ENCODE data around the gene NR5A2. TPM values are rescaled to one million over a fixed set of nuclear protein-coding genes. Genes with fewer than 3 reads are reported as not detected.

The NR5A2 gene
- polyA plus RNA-seq, 4 donors: 14.1 to 58.0 (median 18.8) TPM

- Histone ChIP-seq H3K4me1 (ENCODE audit: control insufficient read depth in 3 of 3, insufficient read depth in 2 of 3, low read depth in 1 of 3, low read length in 2 of 3) (peaks cover 0 to 10% (median 4%) of the 10 kb centered on the region in 3 donors), H3K27ac (ENCODE audit: low read depth in 1 of 3, low read length in 2 of 3) (peak overlapping the region in 1 of 3 donors; percentile 9), H3K36me3 (ENCODE audit: control insufficient read depth in 3 of 3, insufficient read depth in 2 of 3, low read depth in 1 of 3, low read length in 3 of 3) (peaks cover 0 to 13% (median 4%) of the 10 kb centered on the region in 3 donors), H3K27me3 (ENCODE audit: control insufficient read depth in 3 of 3, insufficient read depth in 3 of 3, low read length in 3 of 3) (no peaks in the 10 kb centered on the region), H3K4me3 (ENCODE audit: low read depth in 1 of 3, low read length in 3 of 3) (no peak overlapping the region), H3K9me3 (ENCODE audit: control insufficient read depth in 2 of 2, insufficient read depth in 1 of 2, low read depth in 1 of 2, low read length in 1 of 2) (no peaks in the 10 kb centered on the region)
- DNase-seq (peak; percentile 31 to 56), FAIRE-seq (no peak)
Observed at GRCh38 chr1:200154069-200154767, 126.7 kb downstream of the NR5A2 start.

- Histone ChIP-seq H3K27me3 (ENCODE audit: control insufficient read depth in 3 of 3, insufficient read depth in 3 of 3, low read length in 3 of 3) (no peaks in the 10 kb centered on the region), H3K36me3 (ENCODE audit: control insufficient read depth in 3 of 3, insufficient read depth in 2 of 3, low read depth in 1 of 3, low read length in 3 of 3) (peaks cover 0 to 15% (median 2%) of the 10 kb centered on the region in 3 donors), H3K9me3 (ENCODE audit: control insufficient read depth in 2 of 2, insufficient read depth in 1 of 2, low read depth in 1 of 2, low read length in 1 of 2) (no peaks in the 10 kb centered on the region), H3K4me1 (ENCODE audit: control insufficient read depth in 3 of 3, insufficient read depth in 2 of 3, low read depth in 1 of 3, low read length in 2 of 3) (peaks cover 0 to 15% (median 3%) of the 10 kb centered on the region in 3 donors), H3K4me3 (ENCODE audit: low read depth in 1 of 3, low read length in 3 of 3) (no peak overlapping the region), H3K27ac (ENCODE audit: low read depth in 1 of 3, low read length in 2 of 3) (no peak overlapping the region)
- DNase-seq (no peak), FAIRE-seq (no peak)
Observed at GRCh38 chr1:200157715-200158114, 130.2 kb downstream of the NR5A2 start.

GRCh38 chr1:200161801-200162200, 134.3 kb downstream of the NR5A2 start:
- DNase-seq (peak; percentile 20 to 30), FAIRE-seq (no peak)
- H3K4me3 ChIP-seq (ENCODE audit: low read depth in 1 of 3, low read length in 3 of 3): no peak overlapping the region
- peaks cover 0 to 15% (median 0%) of the 10 kb centered on the region in 3 donors for H3K4me1 ChIP-seq (ENCODE audit: control insufficient read depth in 3 of 3, insufficient read depth in 2 of 3, low read depth in 1 of 3, low read length in 2 of 3)
- no peaks in the 10 kb centered on the region for H3K9me3 ChIP-seq (ENCODE audit: control insufficient read depth in 2 of 2, insufficient read depth in 1 of 2, low read depth in 1 of 2, low read length in 1 of 2)
- 53 to 76% (median 54%) methylated on average over 4 of the region's 4 CpGs for WGBS, 3 donors
- peaks cover 0 to 22% (median 1%) of the 10 kb centered on the region in 3 donors for H3K36me3 ChIP-seq (ENCODE audit: control insufficient read depth in 3 of 3, insufficient read depth in 2 of 3, low read depth in 1 of 3, low read length in 3 of 3)
- no peaks in the 10 kb centered on the region for H3K27me3 ChIP-seq (ENCODE audit: control insufficient read depth in 3 of 3, insufficient read depth in 3 of 3, low read length in 3 of 3)
- H3K27ac ChIP-seq (ENCODE audit: low read depth in 1 of 3, low read length in 2 of 3): no peak overlapping the region

DNA sequence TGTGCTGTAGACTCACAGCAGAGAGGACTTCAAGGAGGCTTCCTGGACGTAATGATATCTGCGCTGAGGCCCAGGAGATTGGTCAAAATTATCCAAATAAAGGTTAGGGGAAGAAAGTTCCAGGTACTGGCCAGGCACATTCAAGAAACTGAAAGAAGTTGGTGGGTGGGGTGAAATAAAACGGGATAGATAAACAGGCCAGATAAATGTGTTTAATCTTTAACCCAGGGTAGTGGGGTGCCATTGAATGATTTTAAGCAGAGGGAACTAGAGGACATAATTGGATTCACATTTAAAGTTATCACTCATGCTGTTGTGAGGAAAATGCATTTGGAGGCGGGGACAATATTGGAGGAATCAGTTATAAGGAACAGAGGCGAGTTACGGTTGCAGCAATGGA, 134.7 kb downstream of the NR5A2 start:
- H3K27ac ChIP-seq (ENCODE audit: low read depth in 1 of 3, low read length in 2 of 3): no peak overlapping the region
- no peaks in the 10 kb centered on the region for H3K9me3 ChIP-seq (ENCODE audit: control insufficient read depth in 2 of 2, insufficient read depth in 1 of 2, low read depth in 1 of 2, low read length in 1 of 2)
- no peak for FAIRE-seq

DNA sequence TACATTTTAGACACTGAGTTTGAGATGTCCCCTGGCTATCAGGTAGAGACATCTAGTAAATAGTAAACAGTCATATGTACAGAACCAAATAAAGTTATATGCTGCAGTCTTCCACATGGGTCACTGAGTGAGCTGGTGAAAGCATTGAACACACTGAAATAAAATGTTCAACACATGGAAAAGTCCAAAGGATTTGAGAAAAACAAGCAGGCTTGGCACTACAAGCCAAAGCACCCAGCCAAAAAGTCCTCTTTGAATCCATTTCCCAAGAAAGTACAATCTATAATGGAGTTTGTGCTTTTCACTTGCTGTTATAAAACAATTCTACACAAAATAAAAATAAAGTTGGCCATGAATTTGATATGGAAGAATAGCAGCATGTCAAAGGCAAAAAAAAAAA, 135.4 kb downstream of the NR5A2 start:
- Histone ChIP-seq H3K4me1 (ENCODE audit: control insufficient read depth in 3 of 3, insufficient read depth in 2 of 3, low read depth in 1 of 3, low read length in 2 of 3) (peaks cover 0 to 15% (median 0%) of the 10 kb centered on the region in 3 donors), H3K4me3 (ENCODE audit: low read depth in 1 of 3, low read length in 3 of 3) (no peak overlapping the region), H3K27ac (ENCODE audit: low read depth in 1 of 3, low read length in 2 of 3) (no peak overlapping the region), H3K9me3 (ENCODE audit: control insufficient read depth in 2 of 2, insufficient read depth in 1 of 2, low read depth in 1 of 2, low read length in 1 of 2) (no peaks in the 10 kb centered on the region), H3K36me3 (ENCODE audit: control insufficient read depth in 3 of 3, insufficient read depth in 2 of 3, low read depth in 1 of 3, low read length in 3 of 3) (peaks cover 0 to 22% (median 0%) of the 10 kb centered on the region in 3 donors), H3K27me3 (ENCODE audit: control insufficient read depth in 3 of 3, insufficient read depth in 3 of 3, low read length in 3 of 3) (no peaks in the 10 kb centered on the region)
- FAIRE-seq (no peak), DNase-seq (no peak)

More for the DNA sequence above, 134.7 kb downstream of the NR5A2 start:
- 38 to 72% (median 51%) methylated on average over 6 of the region's 6 CpGs for WGBS, 3 donors
- Histone ChIP-seq H3K36me3 (ENCODE audit: control insufficient read depth in 3 of 3, insufficient read depth in 2 of 3, low read depth in 1 of 3, low read length in 3 of 3) (peaks cover 0 to 22% (median 0%) of the 10 kb centered on the region in 3 donors), H3K27me3 (ENCODE audit: control insufficient read depth in 3 of 3, insufficient read depth in 3 of 3, low read length in 3 of 3) (no peaks in the 10 kb centered on the region), H3K4me3 (ENCODE audit: low read depth in 1 of 3, low read length in 3 of 3) (no peak overlapping the region), H3K4me1 (ENCODE audit: control insufficient read depth in 3 of 3, insufficient read depth in 2 of 3, low read depth in 1 of 3, low read length in 2 of 3) (peaks cover 0 to 15% (median 0%) of the 10 kb centered on the region in 3 donors)
- peak; percentile 34 to 38 for DNase-seq

DNA sequence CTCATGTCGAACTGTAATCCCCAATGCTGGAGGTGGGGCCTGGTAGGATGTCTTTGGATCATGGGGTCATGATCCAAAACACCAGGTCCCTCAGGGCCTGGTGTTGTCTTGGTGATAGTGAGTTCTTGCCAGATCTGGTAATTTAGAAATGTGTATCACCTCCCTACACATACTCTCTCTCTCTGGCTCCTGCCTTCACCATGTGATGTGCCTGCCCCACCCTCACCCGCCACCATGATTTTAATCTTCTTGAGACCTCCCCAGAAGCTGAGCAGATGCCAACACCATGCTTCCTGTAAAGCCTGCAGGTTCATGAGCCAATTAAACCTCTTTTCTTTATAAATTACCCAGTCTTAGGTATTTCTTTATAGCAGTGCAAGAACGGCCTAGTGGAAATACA, 136.4 kb downstream of the NR5A2 start:
- Histone ChIP-seq H3K9me3 (ENCODE audit: control insufficient read depth in 2 of 2, insufficient read depth in 1 of 2, low read depth in 1 of 2, low read length in 1 of 2) (no peaks in the 10 kb centered on the region), H3K4me3 (ENCODE audit: low read depth in 1 of 3, low read length in 3 of 3) (no peak overlapping the region), H3K36me3 (ENCODE audit: control insufficient read depth in 3 of 3, insufficient read depth in 2 of 3, low read depth in 1 of 3, low read length in 3 of 3) (peaks cover 0 to 19% (median 0%) of the 10 kb centered on the region in 3 donors), H3K27me3 (ENCODE audit: control insufficient read depth in 3 of 3, insufficient read depth in 3 of 3, low read length in 3 of 3) (no peaks in the 10 kb centered on the region), H3K27ac (ENCODE audit: low read depth in 1 of 3, low read length in 2 of 3) (no peak overlapping the region), H3K4me1 (ENCODE audit: control insufficient read depth in 3 of 3, insufficient read depth in 2 of 3, low read depth in 1 of 3, low read length in 2 of 3) (peaks cover 0 to 15% (median 0%) of the 10 kb centered on the region in 3 donors)
- DNase-seq (no peak), FAIRE-seq (no peak)
- WGBS, 3 donors: 89 to 96% (median 93%) methylated on average over 3 of the region's 3 CpGs

- Histone ChIP-seq H3K9me3 (ENCODE audit: control insufficient read depth in 2 of 2, insufficient read depth in 1 of 2, low read depth in 1 of 2, low read length in 1 of 2) (no peaks in the 10 kb centered on the region), H3K27ac (ENCODE audit: low read depth in 1 of 3, low read length in 2 of 3) (no peak overlapping the region), H3K4me1 (ENCODE audit: control insufficient read depth in 3 of 3, insufficient read depth in 2 of 3, low read depth in 1 of 3, low read length in 2 of 3) (peaks cover 0 to 15% (median 0%) of the 10 kb centered on the region in 3 donors), H3K27me3 (ENCODE audit: control insufficient read depth in 3 of 3, insufficient read depth in 3 of 3, low read length in 3 of 3) (no peaks in the 10 kb centered on the region), H3K36me3 (ENCODE audit: control insufficient read depth in 3 of 3, insufficient read depth in 2 of 3, low read depth in 1 of 3, low read length in 3 of 3) (peaks cover 0 to 15% (median 0%) of the 10 kb centered on the region in 3 donors), H3K4me3 (ENCODE audit: low read depth in 1 of 3, low read length in 3 of 3) (no peak overlapping the region)
- WGBS, 3 donors: 79 to 81% (median 80%) methylated on average over 5 of the region's 5 CpGs
- no peak for DNase-seq
- FAIRE-seq: no peak
Observed at GRCh38 chr1:200165493-200166220, 138.1 kb downstream of the NR5A2 start.

GRCh38 chr1:200166411-200166810, 138.9 kb downstream of the NR5A2 start:
- DNase-seq (peak; percentile 24 to 36), FAIRE-seq (no peak)
- Histone ChIP-seq H3K27me3 (ENCODE audit: control insufficient read depth in 3 of 3, insufficient read depth in 3 of 3, low read length in 3 of 3) (no peaks in the 10 kb centered on the region), H3K4me1 (ENCODE audit: control insufficient read depth in 3 of 3, insufficient read depth in 2 of 3, low read depth in 1 of 3, low read length in 2 of 3) (peaks cover 0 to 11% (median 0%) of the 10 kb centered on the region in 3 donors), H3K27ac (ENCODE audit: low read depth in 1 of 3, low read length in 2 of 3) (no peak overlapping the region), H3K4me3 (ENCODE audit: low read depth in 1 of 3, low read length in 3 of 3) (no peak overlapping the region), H3K36me3 (ENCODE audit: control insufficient read depth in 3 of 3, insufficient read depth in 2 of 3, low read depth in 1 of 3, low read length in 3 of 3) (peaks cover 0 to 17% (median 0%) of the 10 kb centered on the region in 3 donors), H3K9me3 (ENCODE audit: control insufficient read depth in 2 of 2, insufficient read depth in 1 of 2, low read depth in 1 of 2, low read length in 1 of 2) (no peaks in the 10 kb centered on the region)
- WGBS, 3 donors: 69 to 80% (median 77%) methylated on average over 4 of the region's 4 CpGs

All from small intestine (tissue), 7 donors.